Measurements from ENCODE around the gene DPH1.

The DPH1 gene

DNA sequence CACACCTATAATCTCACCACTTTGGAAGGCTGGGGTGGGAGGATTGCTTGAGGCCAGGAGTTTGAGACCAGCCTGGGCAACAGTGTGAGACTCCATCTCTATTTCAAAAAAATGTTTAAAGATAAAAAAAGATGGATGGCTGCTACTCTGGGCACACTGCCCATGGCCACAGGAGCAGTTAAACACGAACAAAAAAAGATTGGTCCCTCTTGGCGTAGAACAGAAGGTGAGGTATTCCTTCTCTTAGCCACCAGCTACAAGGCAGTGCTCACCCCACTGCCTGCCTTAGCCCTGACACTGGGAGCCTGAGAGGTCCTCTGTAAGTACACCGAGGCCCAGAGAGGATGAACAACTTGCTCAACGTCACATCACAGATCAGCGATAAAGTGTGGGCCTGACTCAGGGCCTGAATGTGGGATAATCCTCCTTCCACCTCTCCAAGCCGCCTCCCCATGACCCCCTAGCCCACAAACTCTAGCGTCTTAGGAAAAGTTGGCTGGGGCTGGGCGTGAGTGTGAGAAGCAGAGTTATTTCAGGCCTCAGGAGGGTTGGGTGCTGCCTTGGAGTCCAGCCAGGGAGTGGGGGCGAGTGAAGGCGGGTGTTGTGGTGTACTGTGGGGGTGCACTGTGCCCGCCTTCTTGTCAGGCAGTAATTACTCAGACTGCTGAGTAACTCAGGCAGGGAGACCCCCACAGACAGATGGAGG is 2.3 kb upstream of the DPH1 start:
- DNase-seq (ENCODE audit: low read depth in 1 of 2, low spot score in 1 of 2) = no peak

- DNase-seq (ENCODE audit: low read depth in 1 of 2, low spot score in 1 of 2) = no peak
These were observed 1.7 kb upstream of the DPH1 start for GRCh38 chr17:2028234-2028614.

DNA sequence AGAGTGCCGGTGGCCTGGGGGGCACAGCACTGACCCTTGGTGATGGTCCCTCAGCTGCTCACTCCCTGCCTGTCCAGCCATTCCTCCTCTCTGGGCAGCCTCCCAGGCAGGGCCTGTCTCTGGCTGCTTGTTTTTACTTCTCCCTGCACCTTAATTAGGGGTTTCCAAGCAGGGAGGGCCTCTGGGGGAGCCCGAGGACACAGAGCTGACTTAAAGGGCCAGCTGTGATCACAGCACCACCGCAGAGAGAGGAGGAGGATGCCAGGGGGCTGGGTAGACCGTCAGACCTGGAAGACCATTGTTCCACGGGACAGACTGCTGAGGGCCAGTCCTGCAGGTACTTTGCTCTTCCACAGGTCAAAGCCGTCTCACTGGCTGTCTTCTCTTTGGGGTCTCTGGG is 1.2 kb upstream of the DPH1 start:
- DNase-seq (ENCODE audit: low read depth in 1 of 2, low spot score in 1 of 2) = no peak

- no peak for DNase-seq (ENCODE audit: low read depth in 1 of 2, low spot score in 1 of 2)
These were observed 818 bp downstream of the DPH1 start for GRCh38 chr17:2030779-2031163.

DNA sequence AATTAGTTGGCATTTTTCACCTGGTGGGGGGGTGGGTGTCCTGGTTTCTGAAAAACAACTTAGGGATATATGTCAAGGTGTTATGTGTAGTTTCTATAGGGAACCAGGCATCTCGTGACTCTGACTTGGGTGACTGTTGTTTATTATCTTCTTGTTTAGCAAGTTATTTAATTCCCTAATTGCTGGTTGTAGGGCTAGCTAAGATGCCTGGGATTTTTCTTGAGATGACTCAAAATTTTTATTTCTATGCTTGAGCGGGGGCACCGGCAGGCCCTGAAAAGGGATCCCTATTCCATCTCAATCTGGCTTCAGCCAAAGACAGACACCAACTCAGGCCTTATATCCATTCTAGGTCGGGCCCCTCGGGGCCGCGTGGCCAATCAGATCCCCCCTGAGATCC is 3.2 kb downstream of the DPH1 start:
- no peak for DNase-seq (ENCODE audit: low read depth in 1 of 2, low spot score in 1 of 2)

GRCh38 chr17:2034157-2034556 is 4.2 kb downstream of the DPH1 start:
- DNase-seq (ENCODE audit: low read depth in 1 of 2, low spot score in 1 of 2) = no peak

DNA sequence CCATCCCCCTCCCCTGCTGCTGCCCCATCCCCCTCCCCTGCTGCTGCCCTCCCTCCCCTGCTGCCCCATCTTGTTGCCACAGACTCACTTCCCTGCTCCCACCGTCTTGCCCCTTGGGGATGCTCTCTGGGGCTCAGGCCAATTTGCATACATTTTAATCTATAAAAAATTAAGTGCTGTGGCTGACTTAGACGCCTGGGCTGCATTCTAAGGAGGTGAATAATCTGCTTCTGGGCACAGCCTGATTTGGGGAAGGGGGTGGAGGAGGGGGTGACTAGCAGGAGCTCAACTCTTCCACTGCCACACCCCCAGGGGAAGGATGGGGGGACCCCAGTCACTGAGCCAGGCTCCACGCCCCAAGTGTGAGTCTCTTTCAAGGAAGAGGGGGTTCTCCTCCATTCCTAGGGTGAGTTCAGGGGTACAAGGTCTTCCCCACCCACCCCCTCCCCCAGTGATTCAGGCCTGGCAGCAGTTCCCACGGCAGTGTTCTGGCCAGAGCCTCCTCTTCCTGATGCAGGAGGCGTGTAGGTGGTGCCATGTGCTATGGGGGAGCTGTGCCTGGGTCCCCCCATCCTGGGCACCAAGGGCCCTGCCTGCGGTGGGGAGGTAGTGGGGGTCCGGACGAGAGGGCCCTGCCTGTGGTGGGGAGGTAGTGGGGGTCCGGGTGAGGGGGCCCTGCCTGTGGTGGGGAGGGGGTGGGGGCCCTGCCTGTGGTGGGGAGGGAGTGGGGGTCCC is 5.0 kb downstream of the DPH1 start:
- no peak for DNase-seq (ENCODE audit: low read depth in 1 of 2, low spot score in 1 of 2)

GRCh38 chr17:2035541-2036488 is 5.9 kb downstream of the DPH1 start:
- no peak for DNase-seq (ENCODE audit: low read depth in 1 of 2, low spot score in 1 of 2)

DNA sequence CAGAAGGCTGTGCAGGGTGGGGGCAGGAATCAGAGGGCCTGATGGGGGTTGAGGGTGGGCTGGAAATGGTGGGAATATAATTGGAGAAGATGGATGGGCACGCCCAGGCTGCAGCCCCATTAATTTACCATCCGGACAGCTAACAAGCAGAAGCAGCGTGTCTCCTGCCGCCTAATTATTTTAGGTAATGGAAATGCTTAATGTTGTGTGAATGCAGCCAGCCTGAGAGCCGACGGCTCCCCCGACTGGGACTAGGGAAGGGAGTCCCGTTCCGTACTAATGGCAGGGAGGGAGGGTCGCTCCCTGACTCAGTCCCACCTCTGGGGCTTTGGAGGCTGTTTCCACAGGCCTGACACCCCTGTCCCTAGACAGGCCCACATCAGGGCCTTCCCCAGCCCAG is 7.2 kb downstream of the DPH1 start:
- no peak for DNase-seq (ENCODE audit: low read depth in 1 of 2, low spot score in 1 of 2)

GRCh38 chr17:2040219-2040827 is 10.4 kb downstream of the DPH1 start:
- DNase-seq (ENCODE audit: low read depth in 1 of 2, low spot score in 1 of 2) = no peak

GRCh38 chr17:2040942-2041560 is 11.1 kb downstream of the DPH1 start:
- no peak for DNase-seq (ENCODE audit: low read depth in 1 of 2, low spot score in 1 of 2)

DNA sequence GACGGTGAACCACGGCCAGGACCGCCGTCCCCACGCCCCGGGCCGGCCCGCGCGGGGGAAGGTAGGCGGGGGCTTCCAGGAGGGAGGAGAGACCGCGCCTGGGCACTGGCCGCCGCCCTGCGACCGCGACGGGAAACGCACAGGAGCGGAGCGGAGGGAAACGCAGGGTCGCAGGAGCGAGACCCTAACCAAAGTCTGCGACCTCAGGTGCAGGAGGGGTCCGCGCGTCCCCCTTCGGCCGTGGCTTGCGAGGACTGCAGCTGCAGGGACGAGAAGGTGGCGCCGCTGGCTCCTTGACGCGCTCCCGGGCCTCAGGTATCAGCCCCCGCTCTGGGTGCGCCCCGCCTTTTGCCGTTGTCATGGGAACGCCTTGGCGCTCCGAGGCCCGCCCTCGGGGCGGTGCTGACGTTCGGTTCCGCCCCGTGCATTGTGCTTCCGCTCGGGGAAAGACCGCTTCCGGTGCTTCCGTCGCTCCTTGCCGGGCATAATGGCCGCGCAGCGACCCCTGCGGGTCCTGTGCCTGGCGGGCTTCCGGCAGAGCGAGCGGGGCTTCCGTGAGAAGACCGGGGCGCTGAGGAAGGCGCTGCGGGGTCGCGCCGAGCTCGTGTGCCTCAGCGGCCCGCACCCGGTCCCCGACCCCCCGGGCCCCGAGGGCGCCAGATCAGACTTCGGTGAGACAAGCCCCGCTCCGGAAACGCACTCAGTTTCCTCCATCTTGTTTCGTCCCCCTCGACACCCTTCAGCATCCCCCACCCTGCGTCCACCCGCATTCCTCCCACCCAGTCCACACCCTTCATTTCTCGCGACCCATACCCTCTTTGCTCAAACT is 11.8 kb downstream of the DPH1 start, which contains the start of gene OVCA2:
TSS of gene OVCA2 (plus strand) at position 462 of the 829 bp plus-strand sequence. CDS start at position 488, 26 bp downstream.
- peak; percentile 95 to 96 for DNase-seq (ENCODE audit: low read depth in 1 of 2, low spot score in 1 of 2)

DNA sequence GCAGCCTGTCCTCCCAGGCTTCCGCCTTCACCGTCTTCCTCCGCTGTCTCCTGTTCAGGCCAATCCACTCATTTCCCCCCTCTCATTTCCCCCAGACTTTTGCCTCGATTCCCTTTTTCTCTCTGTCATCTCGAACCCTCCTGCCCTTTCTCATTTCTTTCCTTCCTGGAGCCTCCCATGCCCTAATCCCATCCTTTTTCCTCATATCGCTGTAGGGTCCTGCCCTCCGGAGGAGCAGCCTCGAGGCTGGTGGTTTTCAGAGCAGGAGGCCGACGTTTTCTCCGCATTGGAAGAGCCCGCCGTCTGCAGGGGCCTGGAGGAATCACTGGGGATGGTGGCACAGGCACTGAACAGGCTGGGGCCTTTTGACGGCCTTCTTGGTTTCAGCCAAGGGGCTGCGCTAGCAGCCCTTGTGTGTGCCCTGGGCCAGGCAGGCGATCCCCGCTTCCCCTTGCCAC is 12.5 kb downstream of the DPH1 start:
- DNase-seq (ENCODE audit: low read depth in 1 of 2, low spot score in 1 of 2) = no peak

GRCh38 chr17:2042933-2043332 is 13.0 kb downstream of the DPH1 start:
- DNase-seq (ENCODE audit: low read depth in 1 of 2, low spot score in 1 of 2) = no peak

GRCh38 chr17:2043785-2044184 is 13.8 kb downstream of the DPH1 start:
- DNase-seq (ENCODE audit: low read depth in 1 of 2, low spot score in 1 of 2) = no peak

GRCh38 chr17:2044263-2044894 is 14.4 kb downstream of the DPH1 start:
- DNase-seq (ENCODE audit: low read depth in 1 of 2, low spot score in 1 of 2) = no peak

DNA sequence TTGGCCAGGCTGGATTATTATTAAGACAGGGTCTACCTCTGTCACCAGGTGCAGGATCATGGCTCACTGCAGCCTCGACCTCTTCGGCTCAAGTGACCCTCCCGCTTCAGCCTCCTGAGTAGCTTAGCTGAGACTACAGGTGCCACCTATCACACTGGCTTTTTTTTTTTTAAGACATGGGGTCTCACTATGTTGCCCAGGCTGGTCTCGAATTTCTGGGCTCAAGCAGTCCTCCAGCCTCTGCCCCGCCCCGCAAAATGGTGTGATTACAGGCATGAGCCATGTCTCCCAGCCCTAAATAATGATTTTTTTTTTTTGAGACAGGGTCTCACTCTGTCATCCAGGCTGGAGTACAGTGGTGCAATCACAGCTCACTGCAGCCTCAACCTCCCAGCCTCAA is 17.6 kb downstream of the DPH1 start:
- no peak for DNase-seq (ENCODE audit: low read depth in 1 of 2, low spot score in 1 of 2)

DNA sequence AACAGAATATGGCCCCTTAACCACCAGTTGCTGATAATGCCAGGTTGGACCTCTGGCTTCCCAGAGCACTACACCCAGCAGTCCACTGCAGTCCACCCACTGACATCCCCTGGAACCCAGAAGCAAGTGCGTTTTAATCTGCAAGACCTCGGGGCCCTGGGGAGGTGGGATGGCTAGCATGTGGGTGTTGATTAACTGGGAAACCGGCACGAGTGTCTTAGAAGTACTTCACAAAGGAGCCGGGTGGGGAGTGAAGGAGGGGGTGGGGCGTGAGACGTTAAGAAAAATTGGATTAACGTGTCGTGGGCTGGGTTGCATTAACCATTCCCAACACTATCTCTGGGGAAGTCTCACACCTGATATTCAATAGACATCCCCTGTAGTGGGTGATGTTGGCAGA is 18.9 kb downstream of the DPH1 start:
- DNase-seq (ENCODE audit: low read depth in 1 of 2, low spot score in 1 of 2) = no peak
